Pericardium fibroblast (primary cell): ENCODE data around the gene GTF2B. TPM values are rescaled to one million over a fixed set of nuclear protein-coding genes. Genes with fewer than 3 reads are reported as not detected.

Source experiments
- total RNA-seq: library from RNA; depleted of rRNA; stranded (reverse); fragments of >200 nt; gene quantifications from 2 replicates; pipeline ENCODE4 v1.2.3, GENCODE V29; 2015

GTF2B gene, protein sequence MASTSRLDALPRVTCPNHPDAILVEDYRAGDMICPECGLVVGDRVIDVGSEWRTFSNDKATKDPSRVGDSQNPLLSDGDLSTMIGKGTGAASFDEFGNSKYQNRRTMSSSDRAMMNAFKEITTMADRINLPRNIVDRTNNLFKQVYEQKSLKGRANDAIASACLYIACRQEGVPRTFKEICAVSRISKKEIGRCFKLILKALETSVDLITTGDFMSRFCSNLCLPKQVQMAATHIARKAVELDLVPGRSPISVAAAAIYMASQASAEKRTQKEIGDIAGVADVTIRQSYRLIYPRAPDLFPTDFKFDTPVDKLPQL
- 27.2 and 30.9 TPM in 2 replicates for total RNA-seq

DNA sequence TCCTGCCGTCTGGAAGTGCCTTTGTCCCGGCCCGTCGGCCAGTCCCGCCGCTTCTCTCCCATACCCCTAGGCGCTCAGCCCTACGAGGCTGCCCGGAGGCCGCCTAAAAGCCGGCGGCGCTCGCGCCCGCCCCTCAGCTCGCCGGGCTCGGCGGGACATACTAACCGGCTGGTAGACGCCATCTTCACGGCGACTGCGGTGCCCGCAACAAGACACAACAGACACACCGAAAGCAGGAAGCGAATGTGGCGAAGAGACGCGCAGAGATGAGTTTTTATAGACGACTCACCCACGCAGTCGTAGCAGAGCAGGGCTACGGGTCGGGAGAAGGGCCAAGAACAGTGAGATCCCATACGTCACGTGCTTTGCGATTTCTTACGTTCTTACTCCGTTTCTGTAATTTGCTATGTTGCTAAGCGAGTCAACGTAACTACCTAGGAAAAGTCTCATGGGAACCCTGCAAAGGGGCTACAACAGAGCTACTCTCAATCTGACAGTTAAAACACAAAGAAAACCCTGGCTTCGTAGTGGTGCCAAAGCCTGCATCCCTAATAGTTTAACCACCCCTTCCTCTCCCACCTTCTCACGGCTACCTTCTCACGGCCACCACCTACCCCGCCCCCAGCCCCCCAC lies at the start of gene GTF2B:
GTF2B (minus strand) TSS at position 250 of the 633 bp plus-strand sequence; CDS start at position 182, 68 bp downstream.

Other genes with a start within 250 kb of the GTF2B start
- 12.8 and 16.0 TPM in 2 replicates for gene PKN2, start 207.3 kb downstream of the GTF2B start, total RNA-seq
- 25.1 and 44.9 TPM in 2 replicates for gene KYAT3, start 101.1 kb upstream of the GTF2B start, total RNA-seq
- gene RBMXL1, start 101.1 kb upstream of the GTF2B start, total RNA-seq, result 6.7 and 11.3 TPM in 2 replicates
- 18.3 and 22.6 TPM in 2 replicates for gene GBP3, start 131.3 kb upstream of the GTF2B start, total RNA-seq
- gene GBP1, start 173.6 kb upstream of the GTF2B start, total RNA-seq, result 11.7 and 32.1 TPM in 2 replicates
- 2.1 and 9.4 TPM in 2 replicates for gene GBP2, start 234.5 kb upstream of the GTF2B start, total RNA-seq